ENCODE measurements around the gene TP53. TPM values are rescaled to one million over a fixed set of nuclear protein-coding genes. Genes with fewer than 3 reads are reported as not detected.

The TP53 gene
- polyA plus RNA-seq, 1 donor (not counting 4 experiments of a cell fraction or from before 2014, with no cell fraction given) = 22.0 TPM

DNA sequence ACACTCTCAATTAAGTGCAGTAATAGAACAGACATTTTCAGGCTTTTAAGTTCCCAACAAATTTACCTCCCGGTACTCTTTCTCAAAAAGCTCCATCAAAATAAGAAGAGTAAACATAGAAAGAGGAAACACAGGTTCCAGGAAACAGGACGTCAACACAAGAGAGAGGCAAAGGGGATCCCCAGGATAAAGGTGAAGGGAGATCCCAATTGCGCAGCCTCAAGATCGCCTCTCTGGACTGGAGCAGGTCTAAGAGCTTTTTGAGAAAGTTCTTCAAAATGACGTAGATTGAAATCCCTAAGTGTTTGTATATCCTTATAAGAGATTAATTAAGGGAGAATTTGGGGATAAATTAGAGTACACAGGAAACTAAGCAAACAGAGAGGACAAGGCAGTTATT lies 68.7 kb downstream of the TP53 start:
- dilution Hi-C loops (cut with MboI; ENCODE audit: extremely low pct_ligation_motif_present, low sequenced_read_pairs) = no loop called here
- H2AFZ ChIP-seq (ENCODE audit: control insufficient read depth, low read length) = no peak overlapping the region

More for the DNA sequence above, 68.7 kb downstream of the TP53 start:
- DNase-seq (ENCODE audit: low read depth, low spot score) (no peak), FAIRE-seq (no peak)
- Histone ChIP-seq H3K79me2 (ENCODE audit: control insufficient read depth, insufficient read depth, low read length) (peaks cover 8% of the 10 kb centered on the region), H3K4me2 (ENCODE audit: control insufficient read depth, extremely low read depth, insufficient read depth, low read depth, low read length) (no peak overlapping the region), H3K9ac (ENCODE audit: control insufficient read depth, extremely low read depth, insufficient read depth, low read length) (no peak overlapping the region), H3K27ac (ENCODE audit: control insufficient read depth, insufficient read depth, low read length) (no peak overlapping the region), H3K9me1 (ENCODE audit: control insufficient read depth, extremely low read depth, insufficient read depth, low read length) (no peaks in the 10 kb centered on the region), H3K9me3 (ENCODE audit: control insufficient read depth, low read depth, low read length) (no peaks in the 10 kb centered on the region), H4K20me1 (ENCODE audit: control insufficient read depth, extremely low read depth, insufficient read depth, low read length) (no peaks in the 10 kb centered on the region), H3K4me3 (ENCODE audit: control insufficient read depth in 2 of 3, extremely low read depth in 1 of 3, insufficient read depth in 2 of 3, low read depth in 1 of 3, low read length in 3 of 3) (no peak overlapping the region), H3K4me1 (ENCODE audit: control insufficient read depth, extremely low read depth, insufficient read depth, low read length) (peaks cover 2% of the 10 kb centered on the region), H3K36me3 (ENCODE audit: control insufficient read depth in 2 of 2, extremely low read depth in 1 of 2, insufficient read depth in 2 of 2, low read length in 2 of 2) (no peaks in the 10 kb centered on the region), H3K27me3 (ENCODE audit: control insufficient read depth, extremely low read depth, insufficient read depth, low read length) (no peaks in the 10 kb centered on the region)
- TF ChIP-seq, protein P1, sequence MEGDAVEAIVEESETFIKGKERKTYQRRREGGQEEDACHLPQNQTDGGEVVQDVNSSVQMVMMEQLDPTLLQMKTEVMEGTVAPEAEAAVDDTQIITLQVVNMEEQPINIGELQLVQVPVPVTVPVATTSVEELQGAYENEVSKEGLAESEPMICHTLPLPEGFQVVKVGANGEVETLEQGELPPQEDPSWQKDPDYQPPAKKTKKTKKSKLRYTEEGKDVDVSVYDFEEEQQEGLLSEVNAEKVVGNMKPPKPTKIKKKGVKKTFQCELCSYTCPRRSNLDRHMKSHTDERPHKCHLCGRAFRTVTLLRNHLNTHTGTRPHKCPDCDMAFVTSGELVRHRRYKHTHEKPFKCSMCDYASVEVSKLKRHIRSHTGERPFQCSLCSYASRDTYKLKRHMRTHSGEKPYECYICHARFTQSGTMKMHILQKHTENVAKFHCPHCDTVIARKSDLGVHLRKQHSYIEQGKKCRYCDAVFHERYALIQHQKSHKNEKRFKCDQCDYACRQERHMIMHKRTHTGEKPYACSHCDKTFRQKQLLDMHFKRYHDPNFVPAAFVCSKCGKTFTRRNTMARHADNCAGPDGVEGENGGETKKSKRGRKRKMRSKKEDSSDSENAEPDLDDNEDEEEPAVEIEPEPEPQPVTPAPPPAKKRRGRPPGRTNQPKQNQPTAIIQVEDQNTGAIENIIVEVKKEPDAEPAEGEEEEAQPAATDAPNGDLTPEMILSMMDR (optimal IDR thresholded peaks at IDR 0.05 in 1 of 3, IDR thresholded peaks at IDR 0.05 in 1 of 3, conservative IDR thresholded peaks at IDR 0.05 in 1 of 3; ENCODE audit: extremely low read depth in 1 of 3, insufficient read depth in 2 of 3, low read length in 3 of 3) = no peak
- TF ChIP-seq EZH2 (IDR thresholded peaks at IDR 0.05; ENCODE audit: low read length) = no peak

Other genes with a start within 250 kb of the TP53 start
- gene FGF11, start 248.0 kb downstream of the TP53 start, polyA plus RNA-seq = 27.4 to 46.9 TPM (median 30.4 TPM) in 3 replicates
- 13.1 to 51.3 TPM (median 22.0 TPM) in 3 replicates for gene CHRNB1, start 242.4 kb downstream of the TP53 start, polyA plus RNA-seq
- gene ZBTB4, start 207.9 kb downstream of the TP53 start, polyA plus RNA-seq = 20.9 to 23.9 TPM (median 21.8 TPM) in 3 replicates
- gene SLC35G6, start 206.0 kb downstream of the TP53 start, polyA plus RNA-seq = not detected in 3 replicates
- gene POLR2A, start 203.1 kb downstream of the TP53 start, polyA plus RNA-seq = 8.3 to 24.3 TPM (median 17.5 TPM) in 3 replicates
- 0.39 to 1.5 TPM (median 1.0 TPM) in 3 replicates for gene TNFSF12, start 138.4 kb downstream of the TP53 start, polyA plus RNA-seq
- gene TNFSF13, start 128.7 kb downstream of the TP53 start, polyA plus RNA-seq = 2.4 to 5.7 TPM (median 3.9 TPM) in 3 replicates
- gene SENP3, start 125.6 kb downstream of the TP53 start, polyA plus RNA-seq = 98.9 to 110 TPM (median 99.1 TPM) in 3 replicates
- 12.2 to 26.6 TPM (median 14.0 TPM) in 3 replicates for gene CD68, start 107.9 kb downstream of the TP53 start, polyA plus RNA-seq
- gene MPDU1, start 103.6 kb downstream of the TP53 start, polyA plus RNA-seq = 57.8 to 71.5 TPM (median 63.0 TPM) in 3 replicates
- gene SOX15, start 97.4 kb downstream of the TP53 start, polyA plus RNA-seq = 85.7 to 111 TPM (median 86.2 TPM) in 3 replicates
- 30.6 to 44.3 TPM (median 32.2 TPM) in 3 replicates for gene FXR2, start 72.6 kb downstream of the TP53 start, polyA plus RNA-seq
- 23.5 to 26.9 TPM (median 25.8 TPM) in 3 replicates for gene SAT2, start 59.7 kb downstream of the TP53 start, polyA plus RNA-seq
- 0.14 to 0.44 TPM (median 0.23 TPM) in 3 replicates for gene SHBG, start 57.4 kb downstream of the TP53 start, polyA plus RNA-seq
- gene ATP1B2, start 36.6 kb downstream of the TP53 start, polyA plus RNA-seq = not detected in 3 replicates
- gene WRAP53, start 987 bp upstream of the TP53 start, polyA plus RNA-seq = 7.7 to 10.6 TPM (median 8.2 TPM) in 3 replicates
- gene EFNB3, start 17.7 kb upstream of the TP53 start, polyA plus RNA-seq = 3.1 to 4.1 TPM (median 3.1 TPM) in 3 replicates
- gene DNAH2, start 30.3 kb upstream of the TP53 start, polyA plus RNA-seq = 0.13 to 0.36 TPM (median 0.13 TPM) in 3 replicates
- 1.0 to 1.6 TPM (median 1.4 TPM) in 3 replicates for gene KDM6B, start 146.7 kb upstream of the TP53 start, polyA plus RNA-seq
- 0.14 to 0.45 TPM (median 0.24 TPM) in 3 replicates for gene TMEM88, start 167.6 kb upstream of the TP53 start, polyA plus RNA-seq
- 41.0 to 130 TPM (median 70.9 TPM) in 3 replicates for gene NAA38, start 170.1 kb upstream of the TP53 start, polyA plus RNA-seq
- gene CYB5D1, start 170.5 kb upstream of the TP53 start, polyA plus RNA-seq = 9.0 to 14.8 TPM (median 12.4 TPM) in 3 replicates
- gene CHD3, start 201.3 kb upstream of the TP53 start, polyA plus RNA-seq = 27.8 to 30.1 TPM (median 28.1 TPM) in 3 replicates
- gene RNF227, start 228.8 kb upstream of the TP53 start, polyA plus RNA-seq = 3.4 to 5.7 TPM (median 3.6 TPM) in 3 replicates
- 2.0 to 2.5 TPM (median 2.2 TPM) in 3 replicates for gene KCNAB3, start 242.4 kb upstream of the TP53 start, polyA plus RNA-seq
- 108 to 396 TPM (median 128 TPM) in 3 replicates for gene TRAPPC1, start 244.5 kb upstream of the TP53 start, polyA plus RNA-seq
- 17.4 to 20.5 TPM (median 17.4 TPM) in 3 replicates for gene CNTROB, start 244.7 kb upstream of the TP53 start, polyA plus RNA-seq